HEK293T (cell line): ENCODE results near the gene PPP1R2C.

ENCODE experiments used
- BHLHE40 ChIP-seq: fragments of 450-650 bp; IDR thresholded peaks from 2 replicates; pipeline ENCODE4 v1.6.1; 2016; ENCODE audit warnings: mild to moderate bottlenecking, moderate library complexity, borderline replicate concordance
- FOXA1 ChIP-seq: fragments of 450-650 bp; IDR thresholded peaks from 2 replicates; pipeline ENCODE4 v1.6.1; 2016; ENCODE audit warnings: mild to moderate bottlenecking
- FOXK2 ChIP-seq: fragments of 450-650 bp; IDR thresholded peaks from 2 replicates; pipeline ENCODE4 v1.6.1; 2016; ENCODE audit warnings: mild to moderate bottlenecking
- FOXM1 ChIP-seq: fragments of 450-650 bp; IDR thresholded peaks from 2 replicates; pipeline ENCODE4 v1.6.1; 2017; ENCODE audit warnings: mild to moderate bottlenecking, borderline replicate concordance
- HDGF ChIP-seq: fragments of 450-650 bp; IDR thresholded peaks from 2 replicates; pipeline ENCODE4 v1.6.1; 2017; ENCODE audit warnings: antibody characterized with exemption, borderline replicate concordance
- LEF1 ChIP-seq: fragments of 450-650 bp; IDR thresholded peaks from 2 replicates; pipeline ENCODE4 v1.6.1; 2017; ENCODE audit warnings: mild to moderate bottlenecking, borderline replicate concordance
- NFRKB ChIP-seq: fragments of 450-650 bp; IDR thresholded peaks from 2 replicates; pipeline ENCODE4 v1.6.1; 2016; ENCODE audit warnings: mild to moderate bottlenecking, moderate library complexity
- SP1 ChIP-seq: fragments of 450-650 bp; IDR thresholded peaks from 2 replicates; pipeline ENCODE4 v1.6.1; 2017
- SUZ12 ChIP-seq: fragments of 450-650 bp; IDR thresholded peaks from 2 replicates; pipeline ENCODE4 v1.6.1; 2016; ENCODE audit warnings: mild to moderate bottlenecking
- TARDBP ChIP-seq: fragments of 450-650 bp; IDR thresholded peaks from 2 replicates; pipeline ENCODE4 v1.6.1; 2016
- ZNF384 ChIP-seq: fragments of 450-650 bp; IDR thresholded peaks from 2 replicates; pipeline ENCODE4 v1.6.1; 2016
- TF ChIP-seq, protein P1 (sequence below): fragments of 450-650 bp; IDR thresholded peaks from 2 replicates; pipeline ENCODE4 v1.6.1; 2016

DNA sequence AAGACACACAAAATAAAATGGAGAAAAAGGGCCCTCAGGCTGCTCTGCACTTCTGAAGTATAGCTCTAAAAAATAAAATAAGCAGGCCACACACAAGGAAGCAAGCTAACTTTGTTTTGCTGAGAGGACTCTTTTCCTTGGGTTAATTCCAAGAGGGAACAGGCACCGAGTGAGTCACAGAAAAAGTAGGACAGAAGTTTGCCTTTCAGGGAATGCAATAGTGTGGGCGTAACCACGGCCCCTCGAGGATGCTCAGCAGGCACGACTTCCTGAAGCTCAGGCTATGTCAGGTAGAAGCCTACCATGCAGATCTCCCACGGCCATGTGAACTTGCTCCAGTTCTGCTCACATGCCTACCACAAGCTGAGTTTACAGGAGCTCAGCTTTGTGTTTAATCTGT is 22.1 kb downstream of the PPP1R2C start:
- TF ChIP-seq TARDBP (no peak), FOXA1 (no peak), LEF1 (no peak), SP1 (no peak), FOXM1 (no peak), SUZ12 (no peak), ZNF384 (no peak), FOXK2 (no peak), BHLHE40 (no peak), NFRKB (no peak), HDGF (no peak)
- TF ChIP-seq, protein P1, sequence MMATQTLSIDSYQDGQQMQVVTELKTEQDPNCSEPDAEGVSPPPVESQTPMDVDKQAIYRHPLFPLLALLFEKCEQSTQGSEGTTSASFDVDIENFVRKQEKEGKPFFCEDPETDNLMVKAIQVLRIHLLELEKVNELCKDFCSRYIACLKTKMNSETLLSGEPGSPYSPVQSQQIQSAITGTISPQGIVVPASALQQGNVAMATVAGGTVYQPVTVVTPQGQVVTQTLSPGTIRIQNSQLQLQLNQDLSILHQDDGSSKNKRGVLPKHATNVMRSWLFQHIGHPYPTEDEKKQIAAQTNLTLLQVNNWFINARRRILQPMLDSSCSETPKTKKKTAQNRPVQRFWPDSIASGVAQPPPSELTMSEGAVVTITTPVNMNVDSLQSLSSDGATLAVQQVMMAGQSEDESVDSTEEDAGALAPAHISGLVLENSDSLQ: no peak
